ENCODE data around the gene GLP1R.

- TF ChIP-seq POLR2A (IDR thresholded peaks at IDR 0.05) (no peak), CTCF (IDR thresholded peaks at IDR 0.05 in 4 of 5, conservative IDR thresholded peaks at IDR 0.05 in 1 of 5) (no peak)
Measured at GRCh38 chr6:39128832-39129231, 80.3 kb downstream of the GLP1R start.

Data from gastrocnemius medialis (tissue), 4 donors.